ENCODE results near the gene CCDC186. TPM values are rescaled to one million over a fixed set of nuclear protein-coding genes. Genes with fewer than 3 reads are reported as not detected.

The CCDC186 gene
- total RNA-seq, 4 donors from 2014 or later: 43.3 to 49.7 (median 46.6) TPM

GRCh38 chr10:114071178-114071577 lies 102.8 kb downstream of the CCDC186 start:
- intact Hi-C loops (cut with DNase I): no loop called here
- no peak for DNase-seq
- H3K27ac ChIP-seq: no peak overlapping the region
- no peak overlapping the region for H3K4me3 ChIP-seq (replicated peaks in 1 of 3)
- WGBS, 2 donors: 89 to 91% methylated on average over 4 of the region's 4 CpGs
- TF ChIP-seq CTCF (IDR thresholded peaks at IDR 0.05): no peak
- no peak for TF ChIP-seq POLR2A (IDR thresholded peaks at IDR 0.05)
- H3K27me3 ChIP-seq: no peaks in the 10 kb centered on the region
- no peaks in the 10 kb centered on the region for H3K36me3 ChIP-seq
- no peaks in the 10 kb centered on the region for H3K4me1 ChIP-seq
- no peaks in the 10 kb centered on the region for H3K9me3 ChIP-seq

MicroRNAs within 50 kb of the gene (microRNA counts, 767-probe panel; counts per million panel counts)
- 0 counts per million in 2 donors for microRNA hsa-miR-2110

Small RNAs within 50 kb of the gene (small RNA-seq; reads per million reads assigned to genes)
- not detected for gene RF02277
- not detected for gene RNU6-709P

Other genes with a start within 250 kb of the CCDC186 start
- gene ADRB1, start 130.3 kb downstream of the CCDC186 start, total RNA-seq: 1 to 10 TPM in 2 of 4 donors, under 1 TPM in 2; 0.27 to 1.7 (median 0.95) TPM
- gene TDRD1, start 5.2 kb upstream of the CCDC186 start, total RNA-seq: under 1 TPM in 2 of 4 donors, not detected in 2; 0.22 to 0.67 TPM
- under 1 TPM in 2 of 4 donors, not detected in 2; 0.13 to 0.22 TPM for gene VWA2, start 65.1 kb upstream of the CCDC186 start, total RNA-seq
- gene AFAP1L2, start 230.3 kb upstream of the CCDC186 start, total RNA-seq: 100 to 1,000 TPM; 135 to 356 (median 299) TPM